Measurements from ENCODE around the gene CPE. TPM values are rescaled to one million over a fixed set of nuclear protein-coding genes. Genes with fewer than 3 reads are reported as not detected.

CPE gene
- total RNA-seq, 1 experiment from 2014 or later = 29.3 TPM

- Histone ChIP-seq H2AFZ (ENCODE audit: low read depth, low read length, poor library complexity, severe bottlenecking) (no peak overlapping the region), H3K79me2 (ENCODE audit: insufficient read depth, low read length) (no peaks in the 10 kb centered on the region)
- no TSS peak for BruUV-seq (replicated peaks)
Observed at GRCh38 chr4:165384598-165384997, 5.8 kb downstream of the CPE start.

DNA sequence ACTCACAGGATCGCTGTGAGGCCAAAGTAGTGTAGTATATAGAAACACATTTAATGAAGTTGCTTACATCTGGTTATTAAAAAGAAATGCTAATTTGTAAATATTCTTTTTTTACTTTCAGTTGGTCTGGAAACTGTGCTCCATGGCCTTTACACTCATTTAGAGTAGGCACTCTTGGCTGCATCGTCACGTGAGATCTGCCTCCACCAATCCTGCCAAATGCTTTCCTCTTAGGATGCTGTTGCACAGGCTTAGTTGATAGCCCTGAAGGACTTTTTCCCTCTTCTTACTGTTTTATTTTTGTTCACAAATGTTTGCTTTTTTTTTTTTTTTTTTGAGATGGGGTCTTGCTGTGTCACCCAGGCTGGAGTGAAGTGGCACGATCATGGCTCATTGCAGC is 6.3 kb downstream of the CPE start:
- Histone ChIP-seq H3K9me3 (ENCODE audit: control insufficient read depth in 1 of 2, insufficient read depth in 1 of 2, low read depth in 1 of 2, low read length in 2 of 2) (no peaks in the 10 kb centered on the region), H3K4me3 (replicated peaks in 1 of 2; ENCODE audit: low read depth in 1 of 2, low read length in 2 of 2) (no peak overlapping the region), H3K9me2 (ENCODE audit: insufficient read depth) (no peaks in the 10 kb centered on the region), H2AFZ (ENCODE audit: low read depth, low read length, poor library complexity, severe bottlenecking) (no peak overlapping the region), H4K20me1 (ENCODE audit: insufficient read depth) (no peaks in the 10 kb centered on the region), H3K4me1 (ENCODE audit: control insufficient read depth in 1 of 2, insufficient read depth in 2 of 2, low read length in 2 of 2) (peaks cover 3 to 11% of the 10 kb centered on the region in 2 experiments; a peak in 3 of 4 replicates), H3K27ac (ENCODE audit: low read depth, low read length) (no peak overlapping the region), H3K4me2 (ENCODE audit: low read length) (no peak overlapping the region), H3K27me3 (ENCODE audit: insufficient read depth, low read length) (no peaks in the 10 kb centered on the region), H3K9ac (ENCODE audit: low read length) (no peak overlapping the region), H3K79me2 (ENCODE audit: insufficient read depth, low read length) (no peaks in the 10 kb centered on the region), H3K36me3 (ENCODE audit: control insufficient read depth in 1 of 2, insufficient read depth in 2 of 2, low read length in 2 of 2) (no peaks in the 10 kb centered on the region)
- no peak for ATAC-seq
- CTCF ChIA-PET = interaction anchor here (1.7 kb wide), 1 partner anchor 8 kb away, joined by 6 read pairs; no protein-coding TSS in a partner anchor
- intact Hi-C loops (cut with micrococcal nuclease) = no loop called here
- TF ChIP-seq EGR1 (IDR thresholded peaks at IDR 0.05; ENCODE audit: low read depth) (no peak), SRF (IDR thresholded peaks at IDR 0.05; ENCODE audit: low read depth) (no peak), POLR2A (IDR thresholded peaks at IDR 0.05; ENCODE audit: borderline replicate concordance, extremely low read depth, insufficient read depth, insufficient read length) (no peak), JUND (IDR thresholded peaks at IDR 0.05) (no peak)
- POLR2A ChIA-PET = no interaction called here
- no TSS peak for BruUV-seq (replicated peaks)
- DNase-seq (ENCODE audit: low read depth, low spot score) = no peak
- RAD21 ChIA-PET (ENCODE audit: low non-redundant PET in 1 of 2, low total read pairs in 2 of 2, uncharacterized antibody in 2 of 2, unreplicated experiment in 2 of 2) = no interaction called here

More at GRCh38 chr4:165384598-165384997, 5.8 kb downstream of the CPE start:
- DNase-seq (ENCODE audit: low read depth, low spot score) (no peak), ATAC-seq (peak; percentile 34; the same call in 1 of the 2 replicates)
- intact Hi-C loops (cut with micrococcal nuclease) = no loop called here
- Histone ChIP-seq H3K4me1 (ENCODE audit: control insufficient read depth in 1 of 2, insufficient read depth in 2 of 2, low read length in 2 of 2) (peaks cover 3 to 15% of the 10 kb centered on the region in 2 experiments; a peak in 3 of 4 replicates), H3K27me3 (ENCODE audit: insufficient read depth, low read length) (no peaks in the 10 kb centered on the region), H4K20me1 (ENCODE audit: insufficient read depth) (no peaks in the 10 kb centered on the region), H3K4me3 (replicated peaks in 1 of 2; ENCODE audit: low read depth in 1 of 2, low read length in 2 of 2) (no peak overlapping the region), H3K9ac (ENCODE audit: low read length) (no peak overlapping the region), H3K4me2 (ENCODE audit: low read length) (no peak overlapping the region), H3K27ac (ENCODE audit: low read depth, low read length) (no peak overlapping the region), H3K9me2 (ENCODE audit: insufficient read depth) (no peaks in the 10 kb centered on the region), H3K36me3 (ENCODE audit: control insufficient read depth in 1 of 2, insufficient read depth in 2 of 2, low read length in 2 of 2) (no peaks in the 10 kb centered on the region), H3K9me3 (ENCODE audit: control insufficient read depth in 1 of 2, insufficient read depth in 1 of 2, low read depth in 1 of 2, low read length in 2 of 2) (no peaks in the 10 kb centered on the region)
- RAD21 ChIA-PET (ENCODE audit: low non-redundant PET in 1 of 2, low total read pairs in 2 of 2, uncharacterized antibody in 2 of 2, unreplicated experiment in 2 of 2) = no interaction called here
- CTCF ChIA-PET = interaction anchor here (1.7 kb wide), 1 partner anchor 9 kb away, joined by 6 read pairs; no protein-coding TSS in a partner anchor
- POLR2A ChIA-PET = no interaction called here
- no peak for TF ChIP-seq POLR2AphosphoS5 (IDR thresholded peaks at IDR 0.05; ENCODE audit: low read depth, low read length)
- TF ChIP-seq, protein P1, sequence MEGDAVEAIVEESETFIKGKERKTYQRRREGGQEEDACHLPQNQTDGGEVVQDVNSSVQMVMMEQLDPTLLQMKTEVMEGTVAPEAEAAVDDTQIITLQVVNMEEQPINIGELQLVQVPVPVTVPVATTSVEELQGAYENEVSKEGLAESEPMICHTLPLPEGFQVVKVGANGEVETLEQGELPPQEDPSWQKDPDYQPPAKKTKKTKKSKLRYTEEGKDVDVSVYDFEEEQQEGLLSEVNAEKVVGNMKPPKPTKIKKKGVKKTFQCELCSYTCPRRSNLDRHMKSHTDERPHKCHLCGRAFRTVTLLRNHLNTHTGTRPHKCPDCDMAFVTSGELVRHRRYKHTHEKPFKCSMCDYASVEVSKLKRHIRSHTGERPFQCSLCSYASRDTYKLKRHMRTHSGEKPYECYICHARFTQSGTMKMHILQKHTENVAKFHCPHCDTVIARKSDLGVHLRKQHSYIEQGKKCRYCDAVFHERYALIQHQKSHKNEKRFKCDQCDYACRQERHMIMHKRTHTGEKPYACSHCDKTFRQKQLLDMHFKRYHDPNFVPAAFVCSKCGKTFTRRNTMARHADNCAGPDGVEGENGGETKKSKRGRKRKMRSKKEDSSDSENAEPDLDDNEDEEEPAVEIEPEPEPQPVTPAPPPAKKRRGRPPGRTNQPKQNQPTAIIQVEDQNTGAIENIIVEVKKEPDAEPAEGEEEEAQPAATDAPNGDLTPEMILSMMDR (IDR thresholded peaks at IDR 0.05 in 2 of 3, conservative IDR thresholded peaks at IDR 0.05 in 1 of 3; ENCODE audit: borderline replicate concordance in 1 of 3, insufficient read depth in 1 of 3, low read depth in 2 of 3, low read length in 2 of 3) = no peak
- no peak for TF ChIP-seq CBX3 (IDR thresholded peaks at IDR 0.05; ENCODE audit: low read depth)

Measured in HCT116 (cell line).